Dermis microvascular lymphatic vessel endothelial cell (primary cell): ENCODE data around the gene SNIP1. TPM values are rescaled to one million over a fixed set of nuclear protein-coding genes. Genes with fewer than 3 reads are reported as not detected.
"Not testable (repeated sequence)": the region's sequence is repeated elsewhere in the genome, so short reads cannot be mapped to it uniquely, and the experiment has no call there.

Source experiments
- DNase-seq, 2 donors: peaks; one replicate each; pipeline versions ENCODE4 v3.0.0 to v3.0.0-alpha.2; 2010; ENCODE audit warnings: low read depth in 2 of 2
- total RNA-seq: library from RNA; depleted of rRNA; stranded (reverse); fragments of >200 nt; gene quantifications from 2 replicates; pipeline ENCODE4 v1.2.1, GENCODE V29; 2014

SNIP1 gene
- total RNA-seq, result 10.1 and 16.2 TPM in 2 replicates

DNA sequence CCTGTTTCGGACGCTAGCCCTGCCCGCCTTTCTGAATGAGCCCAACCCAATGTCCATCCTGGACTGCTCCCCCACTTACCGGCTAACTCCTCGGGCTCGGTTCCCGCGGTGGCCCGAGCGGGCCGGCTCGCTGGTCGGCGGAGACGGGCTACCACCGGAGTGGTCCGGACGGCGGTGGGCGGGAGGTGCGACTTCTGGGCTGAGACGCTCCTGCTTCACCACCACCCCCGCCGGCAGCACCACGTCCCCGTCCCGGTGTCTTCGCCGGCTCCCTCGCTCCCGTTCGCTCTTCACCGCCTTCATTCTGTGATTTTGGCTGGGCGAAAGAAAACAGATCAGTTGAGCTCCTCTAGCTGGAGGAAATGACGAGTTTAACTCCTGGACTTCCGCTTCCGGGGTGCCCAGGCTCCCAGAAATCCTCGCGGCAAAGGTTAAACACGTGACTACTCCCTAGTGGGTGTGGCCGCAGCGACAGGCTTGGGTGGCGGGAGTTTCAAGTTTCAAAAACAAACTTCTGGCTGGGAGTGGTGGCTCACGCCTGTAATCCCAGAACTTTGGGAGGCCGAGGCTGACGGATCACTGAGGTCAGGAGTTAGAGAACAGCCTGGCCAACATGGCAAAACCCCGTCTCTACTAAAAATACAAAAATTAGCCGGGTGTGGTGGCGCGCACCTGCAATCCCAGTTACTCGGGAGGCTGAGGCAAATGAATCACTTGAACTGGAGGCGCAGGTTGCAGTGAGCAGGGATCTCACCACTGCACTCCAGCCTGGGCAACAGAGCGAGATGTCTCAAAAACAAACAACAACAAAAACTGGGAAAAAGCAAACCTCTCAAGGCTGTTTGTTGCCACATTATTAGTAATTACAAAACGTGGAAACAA lies at the start of gene SNIP1:
Gene SNIP1, minus strand, starts transcription at position 367 of the 882 bp plus-strand sequence. Its CDS starts 64 bp downstream, at position 303.
- peak; percentile 75 to 91 for DNase-seq

DNA sequence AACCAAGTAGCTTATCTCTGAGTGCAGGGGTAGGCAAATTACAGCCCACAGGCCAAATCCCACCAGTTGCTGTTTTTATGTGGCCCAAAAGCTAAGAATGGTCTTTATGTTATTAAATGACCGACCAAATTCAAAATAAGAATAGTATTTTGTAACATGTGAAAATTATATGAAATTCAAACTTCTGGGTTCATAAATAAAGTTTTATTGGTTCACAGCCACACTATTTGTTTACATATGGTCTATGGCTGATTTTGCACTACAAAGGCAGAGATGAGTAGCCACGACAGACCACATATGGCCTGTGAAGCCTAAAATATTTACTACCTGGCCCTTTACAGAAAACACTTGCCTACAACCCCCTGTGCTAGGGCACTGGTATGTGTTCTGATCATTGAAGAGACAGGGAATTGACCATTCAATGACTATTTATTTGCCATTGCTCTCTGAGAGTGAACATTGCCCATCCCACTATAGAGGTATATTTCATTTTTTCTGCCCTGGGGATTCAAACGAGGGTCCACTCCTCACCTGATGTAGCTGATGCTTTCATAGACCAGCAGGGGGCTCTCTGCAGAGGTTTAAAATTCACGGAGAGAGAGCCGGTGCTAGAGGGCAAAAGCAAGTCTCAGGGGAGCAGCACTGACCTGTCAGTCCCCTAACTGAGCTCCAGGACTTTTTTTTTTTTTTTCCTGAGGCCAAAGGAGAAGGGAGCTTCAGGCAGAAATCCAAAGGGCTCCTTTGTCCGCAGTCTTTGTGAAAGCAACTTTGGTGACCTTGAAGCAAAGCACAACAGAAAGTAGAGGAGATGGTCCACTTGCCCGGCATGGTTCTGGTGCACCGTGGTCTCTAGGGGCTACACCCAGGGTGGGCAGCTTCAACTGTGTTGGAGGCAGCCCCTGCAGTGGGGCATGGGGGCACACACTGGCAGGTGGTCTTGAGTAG lies 48.9 kb upstream of the SNIP1 start:
- DNase-seq, result peak in 1 of 2 donors; percentile 26

- DNase-seq, result no peak
Observed at GRCh38 chr1:37601441-37601840, 47.3 kb upstream of the SNIP1 start.

GRCh38 chr1:37599940-37600339 lies 45.8 kb upstream of the SNIP1 start:
- no peak for DNase-seq

DNA sequence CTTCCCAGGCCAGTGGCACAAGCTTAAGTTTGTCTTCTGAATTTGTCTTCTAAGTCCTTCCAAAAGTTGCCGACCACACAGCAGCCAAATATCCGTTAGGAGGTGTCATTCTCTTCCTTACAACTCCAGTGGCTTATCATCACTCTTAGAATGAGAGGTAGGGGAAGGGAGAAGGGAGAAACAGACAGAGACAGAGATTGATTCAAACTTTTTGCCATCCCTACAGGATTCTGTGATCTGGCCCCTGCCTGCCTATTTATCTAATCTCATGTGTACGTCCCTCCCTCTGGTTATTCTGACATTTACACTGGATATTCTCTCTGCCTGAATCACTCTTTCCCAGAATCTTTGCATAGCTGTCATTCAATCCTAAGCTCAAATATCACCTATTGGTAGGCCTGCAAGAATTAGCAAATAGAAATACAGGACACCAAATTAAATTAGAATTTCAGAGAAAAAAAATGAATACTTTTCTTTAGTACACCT lies 42.1 kb upstream of the SNIP1 start:
- DNase-seq, result no peak

DNA sequence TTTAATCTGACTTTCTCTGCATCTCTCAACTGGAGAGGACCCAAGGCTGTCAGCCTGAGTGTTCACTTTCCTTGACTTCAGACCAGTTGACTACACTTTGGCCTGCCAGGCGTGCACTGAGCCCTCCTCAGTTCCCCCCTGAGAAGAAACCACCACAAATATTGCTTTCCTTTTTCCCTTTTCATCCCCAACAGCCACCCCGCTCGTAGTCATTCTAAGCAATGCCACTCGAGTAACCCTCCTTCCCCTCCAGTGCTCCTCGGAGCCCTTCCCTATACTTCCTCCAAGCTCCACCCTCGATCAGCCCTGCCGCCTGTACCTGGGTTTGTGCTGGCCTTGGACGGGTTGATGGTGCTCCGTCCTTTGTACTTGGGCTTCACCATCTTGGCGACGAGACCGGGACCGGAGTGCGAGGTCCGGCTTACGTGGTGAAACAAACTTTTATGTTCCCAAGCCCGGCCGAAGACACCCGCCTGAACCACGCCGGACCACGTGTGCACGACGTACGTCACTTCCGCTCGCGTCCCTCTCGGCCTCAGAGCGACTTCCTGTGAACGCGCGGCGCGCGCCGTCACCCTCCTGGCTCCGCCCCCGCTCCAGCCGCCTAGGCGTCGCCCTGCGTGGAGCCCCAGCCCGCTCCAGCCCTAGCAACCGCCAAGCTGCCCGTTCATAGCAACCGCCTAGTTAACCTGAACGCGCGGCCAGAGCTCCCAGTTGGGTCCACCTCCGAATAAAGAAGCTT lies 41.5 kb upstream of the SNIP1 start, which contains the start of gene GNL2:
Gene GNL2, minus strand, starts transcription at position 498 of the 742 bp plus-strand sequence. Its CDS starts 115 bp downstream, at position 383.
- DNase-seq, result peak; percentile 94 to 97

GRCh38 chr1:37593726-37594125 lies 39.6 kb upstream of the SNIP1 start:
- no peak for DNase-seq

DNA sequence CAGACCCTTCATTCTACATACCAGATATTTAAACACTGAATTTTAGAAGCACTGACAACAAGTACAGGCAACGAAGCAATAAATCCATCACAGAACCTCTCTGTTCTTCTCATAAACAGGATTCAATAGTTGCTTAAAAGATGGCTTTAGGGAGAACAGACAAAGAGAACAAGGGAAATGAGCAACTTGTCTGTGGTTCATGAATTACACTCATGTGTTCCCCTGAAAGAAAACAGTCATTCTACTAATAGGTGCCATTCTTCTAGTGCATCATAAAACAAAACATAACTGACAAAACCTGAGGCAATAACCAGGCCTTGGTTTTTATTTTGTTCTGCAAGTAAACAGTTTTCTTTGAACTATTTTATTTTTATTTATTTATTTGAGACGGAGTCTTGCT lies 34.8 kb upstream of the SNIP1 start:
- no peak for DNase-seq

DNA sequence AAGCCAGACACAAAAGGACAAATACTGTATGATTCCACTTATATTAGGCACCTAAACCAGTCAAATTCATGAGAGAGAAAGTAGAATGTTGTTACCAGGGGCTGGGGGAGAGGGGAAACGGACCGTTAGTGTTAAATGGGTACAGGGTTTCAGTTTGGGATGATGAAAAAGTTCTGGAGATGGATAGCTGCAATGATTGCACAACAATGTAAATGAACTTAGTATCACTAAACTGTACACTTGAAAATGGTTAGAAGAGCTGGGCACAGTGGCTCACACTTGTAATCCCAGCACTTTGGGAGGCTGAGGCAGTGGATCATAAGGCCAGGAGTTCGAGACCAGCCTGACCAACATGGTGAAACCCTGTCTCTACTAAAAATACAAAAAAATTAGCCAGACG lies 30.5 kb upstream of the SNIP1 start:
- not testable (repeated sequence) for DNase-seq

DNA sequence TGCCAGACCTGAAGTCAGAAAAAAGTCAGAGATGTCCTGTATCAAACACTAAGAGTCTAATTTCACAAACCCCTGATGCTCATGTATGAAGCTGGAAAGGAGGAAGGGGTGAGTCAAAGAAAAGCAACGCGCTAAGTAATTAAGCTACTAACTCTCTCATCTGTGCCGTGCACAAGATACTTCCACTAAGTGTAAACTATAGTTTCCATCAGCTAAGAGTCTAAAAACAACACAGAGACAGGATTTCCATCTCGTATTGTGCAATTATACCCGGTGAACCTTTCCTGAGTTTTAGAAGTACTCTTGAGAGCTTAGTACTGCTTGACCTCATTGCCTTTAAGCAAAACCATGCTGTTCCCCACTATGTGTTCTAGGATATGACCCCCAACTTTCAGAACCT lies 21.6 kb upstream of the SNIP1 start:
- peak in 1 of 2 donors; percentile 49 for DNase-seq

GRCh38 chr1:37574834-37575480 lies 20.9 kb upstream of the SNIP1 start:
- DNase-seq, result peak in 1 of 2 donors; percentile 59

- DNase-seq, result no peak
Observed at GRCh38 chr1:37570528-37571334, 16.6 kb upstream of the SNIP1 start.

DNA sequence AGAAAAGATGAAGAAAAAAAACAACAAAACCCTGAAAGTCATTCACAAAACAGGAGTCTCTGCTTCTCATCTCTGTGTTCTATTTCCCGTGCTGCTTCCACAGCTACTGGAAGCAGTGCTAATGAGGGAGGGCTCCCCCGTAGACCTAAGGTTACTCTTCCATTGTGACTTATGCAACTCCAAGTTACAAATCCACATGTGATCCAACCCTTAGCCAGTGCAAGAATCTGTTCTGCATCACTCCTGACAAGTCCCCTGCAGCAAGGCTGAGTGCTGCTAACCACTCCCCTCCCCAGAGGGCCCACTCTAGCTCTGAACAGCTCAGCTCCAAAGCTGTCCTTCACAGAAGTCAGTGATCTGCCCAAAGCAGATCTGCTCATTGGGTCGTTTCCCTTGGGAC lies 12.9 kb upstream of the SNIP1 start:
- no peak for DNase-seq

DNA sequence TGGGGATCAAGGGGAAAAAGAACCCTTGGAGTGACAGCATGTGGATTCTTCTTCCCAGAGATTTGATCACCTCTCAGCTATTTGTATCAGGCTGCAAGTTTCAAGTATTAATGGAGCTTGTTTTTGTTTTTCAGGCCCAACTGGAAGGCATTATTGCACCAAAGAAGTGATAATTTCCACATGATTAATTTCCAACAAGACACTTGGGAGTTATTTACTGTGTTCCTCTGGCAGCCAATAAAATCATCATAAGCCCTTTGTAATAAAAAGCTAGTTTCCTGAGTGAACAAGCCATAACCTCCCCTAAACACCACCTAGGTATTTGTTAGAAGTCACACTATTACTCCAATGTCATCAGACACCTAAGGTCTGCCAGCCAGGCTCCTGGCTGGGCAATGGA lies 10.8 kb upstream of the SNIP1 start:
- no peak for DNase-seq

DNA sequence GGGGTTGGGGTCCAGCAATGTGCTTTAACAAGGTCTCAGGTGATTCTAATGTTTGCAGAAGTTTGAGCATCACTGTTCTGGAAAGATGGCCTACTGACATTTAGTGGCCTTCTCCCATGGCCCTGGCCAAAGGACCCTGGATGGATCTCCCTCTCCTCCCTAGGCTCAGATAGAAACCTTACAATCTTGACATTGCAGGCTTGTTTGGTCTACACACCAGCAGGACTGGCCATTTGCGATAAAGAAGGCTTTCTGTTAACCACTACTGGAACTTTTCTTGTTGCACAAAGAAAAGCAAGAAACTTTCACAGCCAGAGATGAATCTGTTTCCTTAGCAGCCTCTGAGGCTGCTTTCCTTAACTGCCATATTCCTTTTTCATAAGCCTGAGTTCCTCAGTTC lies 8.9 kb upstream of the SNIP1 start:
- no peak for DNase-seq

DNA sequence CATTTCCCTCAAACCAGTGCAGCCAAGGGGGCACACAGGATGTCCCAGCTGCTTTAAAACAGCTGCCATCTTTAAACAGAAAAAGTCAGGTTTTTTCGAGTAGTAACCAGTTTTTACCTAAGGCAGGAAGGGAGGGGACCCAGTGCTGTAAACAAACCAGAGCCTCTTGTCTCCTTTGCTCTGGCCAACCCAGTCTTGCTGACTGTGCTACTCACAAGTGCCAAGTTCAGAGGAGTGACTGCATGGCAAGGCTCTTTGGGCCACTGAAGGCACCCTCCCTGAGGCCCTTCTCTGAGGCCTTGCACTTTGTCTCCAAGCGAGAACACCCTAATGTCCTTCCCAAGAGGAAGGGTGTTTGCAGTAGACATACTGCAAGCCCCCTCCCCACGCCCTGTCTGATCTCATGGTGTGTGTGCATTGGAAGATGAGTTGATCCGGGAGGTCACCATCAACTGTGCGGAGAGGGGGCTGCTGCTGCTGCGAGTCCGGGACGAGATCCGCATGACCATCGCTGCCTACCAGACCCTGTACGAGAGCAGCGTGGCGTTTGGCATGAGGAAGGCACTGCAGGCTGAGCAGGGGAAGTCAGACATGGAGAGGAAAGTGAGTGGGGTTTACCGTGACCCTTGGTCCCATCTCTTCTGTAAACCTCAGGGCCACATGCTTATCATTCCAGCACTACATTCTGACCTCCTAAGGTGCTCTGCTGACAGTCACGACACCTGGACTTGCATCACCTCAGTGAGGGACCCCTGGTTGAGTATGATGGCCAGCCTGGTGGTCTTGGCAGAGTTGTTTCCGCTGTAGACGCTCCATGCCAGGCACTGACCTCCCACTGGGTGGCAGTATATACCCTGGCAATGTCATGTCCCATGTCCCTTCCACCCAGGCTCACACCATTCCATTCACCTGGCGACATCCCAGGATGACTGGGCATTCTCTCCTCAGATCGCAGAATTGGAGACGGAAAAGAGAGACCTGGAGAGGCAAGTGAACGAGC lies 7.3 kb upstream of the SNIP1 start:
- DNase-seq, result peak in 1 of 2 donors; percentile 30

GRCh38 chr1:37560401-37561132 lies 6.5 kb upstream of the SNIP1 start:
- DNase-seq, result no peak

DNA sequence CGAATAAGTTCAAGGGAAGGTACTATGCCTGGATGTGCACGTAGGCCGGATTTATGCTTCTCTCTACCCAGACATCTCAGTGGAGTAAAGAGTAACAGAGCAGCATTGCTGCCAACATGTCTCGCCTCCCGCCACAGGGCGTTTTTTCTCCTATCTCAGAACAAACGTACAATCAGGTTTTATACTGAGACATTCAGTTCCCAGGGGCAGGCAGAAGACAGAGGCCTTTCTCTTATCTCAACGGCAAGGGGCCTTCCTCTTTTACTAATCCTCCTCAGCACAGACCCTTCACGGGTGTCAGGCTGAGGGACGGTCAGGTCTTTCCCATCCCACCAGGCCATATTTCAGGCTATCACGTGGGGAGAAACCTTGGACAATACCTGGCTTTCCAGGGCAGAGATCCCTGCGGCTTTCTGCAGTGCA lies 5.9 kb upstream of the SNIP1 start:
- DNase-seq, result not testable (repeated sequence)
